AG08396 (cell line): ENCODE measurements around the gene HCK.

ENCODE experiments used
- DNase-seq: peaks from one replicate; pipeline ENCODE4 v3.0.0; 2012; ENCODE audit warnings: low spot score, mixed read lengths

Gene HCK

GRCh38 chr20:32129863-32130262 lies 77.8 kb downstream of the HCK start:
- DNase-seq: no peak

- DNase-seq: no peak
Measured at GRCh38 chr20:32130352-32130751, 78.3 kb downstream of the HCK start.

GRCh38 chr20:32130965-32131364 lies 78.9 kb downstream of the HCK start:
- DNase-seq: no peak

DNA sequence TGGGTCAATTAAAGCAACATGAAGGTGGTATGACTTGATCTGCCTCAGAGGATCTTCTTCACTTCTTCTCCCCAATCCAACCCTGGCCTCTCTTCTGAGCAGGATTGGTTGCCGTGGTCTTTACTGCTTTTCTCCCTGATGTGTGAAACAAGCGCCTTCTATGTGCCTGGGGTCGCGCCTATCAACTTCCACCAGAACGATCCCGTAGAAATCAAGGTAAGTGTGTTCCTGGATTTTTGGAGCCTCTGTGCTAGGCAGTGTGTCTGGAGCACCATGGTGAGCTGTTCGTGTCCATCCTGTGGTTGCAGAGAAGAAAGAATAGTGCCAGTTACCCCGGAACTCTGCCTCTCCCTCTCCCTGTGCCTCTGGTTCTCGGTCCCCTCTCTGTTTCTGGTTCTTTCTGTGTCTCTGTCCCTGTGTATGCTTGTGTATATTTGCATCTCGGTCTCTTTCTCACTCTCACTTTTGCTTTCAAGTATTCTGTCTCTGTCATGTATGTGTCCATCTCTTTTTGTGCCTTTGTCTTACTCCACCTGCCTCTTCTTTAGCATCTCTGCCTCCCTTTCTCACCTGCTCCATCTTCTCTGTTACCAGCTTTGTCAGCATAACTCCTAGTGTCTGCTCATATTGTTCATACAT lies 81.0 kb downstream of the HCK start:
- DNase-seq: no peak

DNA sequence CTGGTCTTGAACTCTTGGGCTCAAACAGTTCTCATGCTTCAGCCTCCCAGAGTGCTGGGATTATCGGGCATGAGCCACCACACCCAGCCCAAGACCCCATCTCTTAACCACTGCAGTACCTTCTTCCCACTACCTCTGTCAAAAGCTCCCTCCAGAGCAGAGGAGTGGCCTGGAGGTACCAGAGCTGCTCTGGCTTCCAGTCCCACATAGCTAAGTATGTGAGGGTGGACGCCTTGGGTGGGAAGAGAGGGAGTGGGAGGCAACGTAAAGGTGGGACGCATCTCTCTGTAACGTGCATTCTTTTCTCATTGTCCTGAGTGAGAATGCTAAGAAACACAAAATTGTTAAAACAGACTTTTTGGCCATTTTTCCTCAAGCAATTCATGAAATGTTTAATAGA lies 82.0 kb downstream of the HCK start:
- DNase-seq: no peak

DNA sequence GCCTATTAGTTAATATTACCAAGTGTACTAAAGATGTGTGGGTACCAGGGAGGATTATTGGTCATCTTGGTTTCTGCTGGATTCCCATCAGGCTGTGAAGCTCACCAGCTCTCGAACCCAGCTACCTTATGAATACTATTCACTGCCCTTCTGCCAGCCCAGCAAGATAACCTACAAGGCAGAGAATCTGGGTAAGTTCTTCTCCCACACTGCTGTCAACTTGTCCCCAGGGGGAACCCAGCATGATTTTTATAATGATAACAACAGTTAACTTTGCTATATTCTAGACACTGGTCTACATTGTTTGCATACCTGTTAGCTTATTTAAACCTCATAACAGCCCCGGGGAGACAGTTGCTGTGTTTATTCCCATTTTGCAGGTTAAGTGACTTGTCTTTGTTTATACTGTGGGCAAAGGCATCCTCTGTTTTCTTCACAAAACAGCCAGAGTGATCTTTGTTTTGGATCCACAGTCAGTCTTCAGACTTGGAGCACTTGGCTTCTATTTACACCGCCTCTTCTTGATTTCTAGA lies 84.0 kb downstream of the HCK start:
- DNase-seq: no peak

- DNase-seq: no peak
Measured at GRCh38 chr20:32138921-32139320, 86.9 kb downstream of the HCK start.

DNA sequence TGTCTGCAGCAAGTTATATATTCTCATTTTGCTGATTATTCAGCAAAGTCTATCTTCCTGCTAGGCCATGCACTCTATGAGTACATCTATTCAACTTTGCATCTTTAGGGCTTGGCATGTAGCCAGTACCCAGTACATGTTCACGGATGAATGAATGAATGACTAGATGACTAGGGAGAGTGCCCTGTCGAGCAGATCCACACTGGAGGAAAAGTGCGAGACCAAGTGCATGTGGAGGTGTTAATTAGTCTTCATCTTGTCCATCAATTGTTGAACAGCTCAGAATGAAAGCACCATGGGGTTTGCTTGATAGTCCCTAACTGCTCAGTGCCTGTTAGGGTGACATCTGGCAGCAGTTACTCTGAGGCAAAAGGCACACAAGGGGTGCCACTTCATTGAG lies 87.9 kb downstream of the HCK start:
- no peak for DNase-seq

DNA sequence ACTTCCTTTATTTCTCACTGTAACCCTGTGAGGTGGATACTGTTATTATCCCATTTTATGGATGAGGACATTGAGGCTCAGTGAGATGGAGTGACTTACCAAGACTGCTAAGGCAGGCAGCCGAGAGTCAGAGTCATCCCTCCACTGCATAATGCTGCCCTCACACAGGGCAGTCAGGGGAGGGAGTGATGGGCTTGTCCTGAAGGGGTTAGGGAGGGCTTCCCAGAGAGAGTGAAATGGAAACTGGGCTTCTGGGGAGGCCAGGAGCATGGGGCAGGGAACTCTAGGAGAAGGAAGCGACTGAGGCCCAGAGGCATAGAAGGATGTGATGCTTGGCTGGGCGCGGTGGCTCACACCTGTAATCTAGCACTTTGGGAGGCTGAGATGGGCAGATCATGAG lies 88.6 kb downstream of the HCK start:
- DNase-seq: no peak

- no peak for DNase-seq
Measured at GRCh38 chr20:32141465-32141980, 89.5 kb downstream of the HCK start.

- no peak for DNase-seq
Measured at GRCh38 chr20:32142088-32142487, 90.0 kb downstream of the HCK start.

DNA sequence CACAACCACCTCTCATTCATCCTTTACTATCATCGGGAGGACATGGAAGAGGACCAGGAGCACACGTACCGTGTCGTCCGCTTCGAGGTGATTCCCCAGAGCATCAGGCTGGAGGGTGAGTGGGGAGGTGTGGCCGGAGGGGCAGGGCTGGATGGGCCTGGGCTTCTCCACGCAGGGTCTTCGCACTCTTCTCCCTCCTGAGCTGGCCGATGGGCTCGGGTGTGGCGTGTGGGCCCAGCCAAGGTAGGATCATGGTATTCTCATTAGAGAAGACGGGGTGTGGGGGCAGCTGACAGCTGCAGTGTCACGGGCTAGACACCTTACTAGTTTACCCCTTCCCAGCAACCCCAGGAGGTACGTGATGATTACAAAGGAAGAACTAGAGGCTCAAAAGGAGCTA lies 90.9 kb downstream of the HCK start:
- no peak for DNase-seq

DNA sequence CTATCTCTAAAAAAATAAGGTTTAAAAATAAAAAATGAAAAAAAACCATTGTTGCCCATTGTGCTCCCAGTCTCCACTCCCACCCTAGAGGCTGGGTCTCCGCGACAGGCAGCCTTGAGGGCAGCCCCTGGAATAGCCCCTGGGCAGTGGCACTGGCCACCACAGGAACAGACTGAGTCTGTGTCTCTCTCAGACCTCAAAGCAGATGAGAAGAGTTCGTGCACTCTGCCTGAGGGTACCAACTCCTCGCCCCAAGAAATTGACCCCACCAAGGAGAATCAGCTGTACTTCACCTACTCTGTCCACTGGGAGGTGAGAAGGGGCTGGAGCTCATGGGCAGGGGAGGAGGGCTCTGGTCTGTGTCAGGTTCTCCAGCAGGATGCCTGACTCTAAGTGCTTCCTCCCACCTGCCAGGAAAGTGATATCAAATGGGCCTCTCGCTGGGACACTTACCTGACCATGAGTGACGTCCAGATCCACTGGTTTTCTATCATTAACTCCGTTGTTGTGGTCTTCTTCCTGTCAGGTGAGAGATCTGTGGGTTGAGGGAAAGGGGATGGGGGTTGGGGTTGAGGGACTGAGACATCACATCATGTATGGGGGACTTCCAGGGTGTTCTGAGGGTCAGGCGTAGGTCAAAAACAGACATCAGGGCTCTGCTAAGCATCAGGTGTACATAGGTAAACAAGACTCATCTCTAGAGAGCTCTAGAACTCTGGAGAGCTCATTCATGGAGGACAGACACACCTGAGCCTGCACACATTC lies 93.0 kb downstream of the HCK start:
- DNase-seq: no peak

GRCh38 chr20:32149566-32150170 lies 97.6 kb downstream of the HCK start:
- no peak for DNase-seq

- DNase-seq: no peak
Measured at GRCh38 chr20:32150291-32150848, 98.3 kb downstream of the HCK start.
